ENCODE results near the gene MCRS1. TPM values are rescaled to one million over a fixed set of nuclear protein-coding genes. Genes with fewer than 3 reads are reported as not detected.
"Not testable (repeated sequence)": the region's sequence is repeated elsewhere in the genome, so short reads cannot be mapped to it uniquely, and the experiment has no call there.

The MCRS1 gene
- 143 and 148 TPM in 2 replicates for total RNA-seq (2014; rRNA removed; shearing (Covaris generic))

- in situ Hi-C loops (cut with HindIII; ENCODE audit: low sequenced_read_pairs), result no loop called here
- DNase-seq (ENCODE audit: low spot score), result peak; percentile 92
Observed at GRCh38 chr12:49567611-49568441, at the start of gene MCRS1. Gene MCRS1 (minus strand): TSS chr12:49568142. CDS start chr12:49566731, 1,411 bp downstream.

GRCh38 chr12:49616533-49617219 lies 48.7 kb upstream of the MCRS1 start:
- in situ Hi-C loops (cut with HindIII; ENCODE audit: low sequenced_read_pairs), result no loop called here
- DNase-seq (ENCODE audit: low spot score), result no peak

- no peak for DNase-seq (ENCODE audit: low spot score)
- in situ Hi-C loops (cut with HindIII; ENCODE audit: low sequenced_read_pairs), result no loop called here
Observed at GRCh38 chr12:49615725-49616124, 47.8 kb upstream of the MCRS1 start.

- no peak for DNase-seq (ENCODE audit: low spot score)
- in situ Hi-C loops (cut with HindIII; ENCODE audit: low sequenced_read_pairs), result no loop called here
Observed at GRCh38 chr12:49612210-49612609, 44.3 kb upstream of the MCRS1 start.

- in situ Hi-C loops (cut with HindIII; ENCODE audit: low sequenced_read_pairs); DNase-seq (ENCODE audit: low spot score): not testable (repeated sequence)
Observed at GRCh38 chr12:49610785-49611184, 42.8 kb upstream of the MCRS1 start.

GRCh38 chr12:49609875-49610154 lies 41.9 kb upstream of the MCRS1 start:
- no peak for DNase-seq (ENCODE audit: low spot score)
- in situ Hi-C loops (cut with HindIII; ENCODE audit: low sequenced_read_pairs), result no loop called here

GRCh38 chr12:49609059-49609874 lies 41.3 kb upstream of the MCRS1 start:
- in situ Hi-C loops (cut with HindIII; ENCODE audit: low sequenced_read_pairs), result no loop called here
- no peak for DNase-seq (ENCODE audit: low spot score)

- DNase-seq (ENCODE audit: low spot score); in situ Hi-C loops (cut with HindIII; ENCODE audit: low sequenced_read_pairs): not testable (repeated sequence)
Observed at GRCh38 chr12:49605539-49605938, 37.6 kb upstream of the MCRS1 start, which contains the start of gene FAM186B. Gene FAM186B (minus strand): TSS chr12:49605639. CDS start chr12:49605477, 162 bp downstream.

- DNase-seq (ENCODE audit: low spot score), result no peak
- in situ Hi-C loops (cut with HindIII; ENCODE audit: low sequenced_read_pairs), result no loop called here
Observed at GRCh38 chr12:49604856-49605255, 36.9 kb upstream of the MCRS1 start.

- in situ Hi-C loops (cut with HindIII; ENCODE audit: low sequenced_read_pairs), result no loop called here
- no peak for DNase-seq (ENCODE audit: low spot score)
Observed at GRCh38 chr12:49603721-49604120, 35.8 kb upstream of the MCRS1 start.

- in situ Hi-C loops (cut with HindIII; ENCODE audit: low sequenced_read_pairs), result no loop called here
- DNase-seq (ENCODE audit: low spot score), result no peak
Observed at GRCh38 chr12:49599961-49600360, 32.0 kb upstream of the MCRS1 start.

- in situ Hi-C loops (cut with HindIII; ENCODE audit: low sequenced_read_pairs), result no loop called here
- no peak for DNase-seq (ENCODE audit: low spot score)
Observed at GRCh38 chr12:49598527-49598926, 30.6 kb upstream of the MCRS1 start.

- DNase-seq (ENCODE audit: low spot score), result no peak
- in situ Hi-C loops (cut with HindIII; ENCODE audit: low sequenced_read_pairs), result no loop called here
Observed at GRCh38 chr12:49588721-49589516, 21.0 kb upstream of the MCRS1 start.

- in situ Hi-C loops (cut with HindIII; ENCODE audit: low sequenced_read_pairs), result no loop called here
- DNase-seq (ENCODE audit: low spot score), result no peak
Observed at GRCh38 chr12:49588281-49588680, 20.3 kb upstream of the MCRS1 start.

GRCh38 chr12:49587174-49587908 lies 19.4 kb upstream of the MCRS1 start:
- no peak for DNase-seq (ENCODE audit: low spot score)
- in situ Hi-C loops (cut with HindIII; ENCODE audit: low sequenced_read_pairs), result no loop called here

GRCh38 chr12:49585477-49586459 lies 17.8 kb upstream of the MCRS1 start:
- DNase-seq (ENCODE audit: low spot score), result no peak
- in situ Hi-C loops (cut with HindIII; ENCODE audit: low sequenced_read_pairs), result no loop called here

GRCh38 chr12:49584591-49584990 lies 16.6 kb upstream of the MCRS1 start:
- in situ Hi-C loops (cut with HindIII; ENCODE audit: low sequenced_read_pairs), result no loop called here

More at GRCh38 chr12:49584591-49584990, 16.6 kb upstream of the MCRS1 start:
- no peak for DNase-seq (ENCODE audit: low spot score)
